H1 (cell line): Measurements from ENCODE around the gene HDAC10. TPM values are rescaled to one million over a fixed set of nuclear protein-coding genes. Genes with fewer than 3 reads are reported as not detected.

ENCODE experiments used
- CTCF ChIA-PET: fragments of 300-600 bp; sonication (Branson Sonifier 250); formaldehyde crosslinking; loops from one replicate; lab custom pipeline; 2021; ENCODE audit not compliant: partially characterized antibody; lab: Charles Lee
- POLR2A ChIA-PET: fragments of 300-600 bp; sonication (Branson Sonifier 250); formaldehyde crosslinking; loops from one replicate; lab custom pipeline; 2021; ENCODE audit warnings: inconsistent platforms; ENCODE audit not compliant: partially characterized antibody; lab: Charles Lee
- DNase-seq, 2 experiments: peaks; one replicate each; pipeline versions ENCODE4 v3.0.0 to v3.0.0-alpha.2; 2010 to 2022; ENCODE audit warnings: low spot score in 2 of 2, low read depth in 1 of 2, mixed read lengths in 1 of 2
- FAIRE-seq: peaks from 2 replicates; lab custom pipeline; 2011; peaks lifted over from hg19 to GRCh38; lab: Jason Lieb, UNC
- H2AFZ ChIP-seq: 2 replicates; pipeline ENCODE4 v1.8.1; 2012; ENCODE audit warnings: low read length, inconsistent platforms
- H2AK5ac ChIP-seq: 2 replicates; pipeline ENCODE4 v1.6.1; 2013; ENCODE audit warnings: low read depth, low read length
- H2BK120ac ChIP-seq: replicated peaks from 2 replicates; pipeline ENCODE3; 2013; ENCODE audit warnings: low read depth, low read length, inconsistent platforms
- H2BK12ac ChIP-seq: 2 replicates; pipeline ENCODE4 v1.6.1; 2013; ENCODE audit warnings: low read depth, low read length
- H2BK15ac ChIP-seq: 2 replicates; pipeline ENCODE4 v1.6.1; 2013; ENCODE audit warnings: low read length
- H2BK20ac ChIP-seq: 2 replicates; pipeline ENCODE4 v1.6.1; 2013; ENCODE audit warnings: low read length
- H2BK5ac ChIP-seq: 2 replicates; pipeline ENCODE4 v1.6.1; 2013; ENCODE audit warnings: low read depth, low read length
- H3K14ac ChIP-seq: 2 replicates; pipeline ENCODE4 v1.6.1; 2013; ENCODE audit warnings: inconsistent platforms; ENCODE audit not compliant: insufficient read length
- H3K18ac ChIP-seq: 2 replicates; pipeline ENCODE4 v1.6.1; 2013; ENCODE audit warnings: low read length; ENCODE audit errors: extremely low read depth
- H3K23ac ChIP-seq: 2 replicates; pipeline ENCODE4 v1.6.1; 2013; ENCODE audit warnings: inconsistent platforms; ENCODE audit not compliant: insufficient read length
- H3K23me2 ChIP-seq: 2 replicates; pipeline ENCODE4 v1.6.1; 2013; ENCODE audit warnings: low read depth, low read length
- H3K27ac ChIP-seq: 2 replicates; pipeline ENCODE4 v1.6.1; 2011; ENCODE audit warnings: low read depth, low read length, inconsistent platforms
- H3K27me3 ChIP-seq, 4 experiments: replicated peaks in 1 of 4; 1 replicate in 1 of 4; 2 replicates in 3 of 4; pipeline versions ENCODE4 v1.6.1 to v1.8.1; 2011 to 2013; ENCODE audit warnings: low read length in 3 of 4, mild to moderate bottlenecking in 3 of 4, inconsistent platforms in 2 of 4, mixed read lengths in 2 of 4, moderate library complexity in 1 of 4; ENCODE audit not compliant: control insufficient read depth in 3 of 4, insufficient read depth in 3 of 4; ENCODE audit errors: extremely low read depth in 1 of 4
- H3K36me3 ChIP-seq, 4 experiments: 2 replicates each; pipeline versions ENCODE4 v1.6.1 to v1.8.1; 2011 to 2013; ENCODE audit warnings: mild to moderate bottlenecking in 4 of 4, low read length in 3 of 4, moderate library complexity in 2 of 4, control low read depth in 1 of 4, inconsistent platforms in 1 of 4; ENCODE audit not compliant: insufficient read depth in 4 of 4, control insufficient read depth in 2 of 4
- H3K4ac ChIP-seq: replicated peaks from 2 replicates; pipeline ENCODE3; 2013; ENCODE audit warnings: low read length, low read depth, mixed read lengths, inconsistent platforms; ENCODE audit not compliant: insufficient read length
- H3K4me1 ChIP-seq, 4 experiments: replicated peaks in 1 of 4; 1 replicate in 1 of 4; 2 replicates in 3 of 4; pipeline versions ENCODE4 v1.6.1 to v1.8.1; 2011 to 2013; ENCODE audit warnings: low read length in 3 of 4, inconsistent platforms in 2 of 4, mixed read lengths in 1 of 4; ENCODE audit not compliant: insufficient read depth in 4 of 4, control insufficient read depth in 3 of 4
- H3K4me2 ChIP-seq, 2 experiments: 2 replicates each; pipeline versions ENCODE4 v1.6.1 to v1.8.1; 2011 to 2013; ENCODE audit warnings: low read depth in 2 of 2, low read length in 2 of 2, control low read depth in 1 of 2, inconsistent platforms in 1 of 2, mild to moderate bottlenecking in 1 of 2; ENCODE audit not compliant: insufficient read depth in 1 of 2
- H3K4me3 ChIP-seq, 4 experiments: fragments of 200-600, 300-600 bp in 1 of 4; sonication (generic), shearing (Covaris generic), sonication (Bioruptor Twin) in 1 of 4; 2 replicates each; pipeline versions ENCODE4 v1.5.1 to v1.8.1; 2011 to 2016; ENCODE audit warnings: low read length in 4 of 4, low read depth in 3 of 4, control low read depth in 2 of 4, inconsistent platforms in 2 of 4, mild to moderate bottlenecking in 2 of 4, mixed read lengths in 1 of 4, moderate library complexity in 1 of 4; ENCODE audit not compliant: insufficient read depth in 2 of 4; ENCODE audit errors: extremely low read depth in 1 of 4
- H3K56ac ChIP-seq: replicated peaks from 2 replicates; pipeline ENCODE3; 2013; ENCODE audit warnings: low read depth, mild to moderate bottlenecking, mixed read lengths, low read length, inconsistent platforms; ENCODE audit not compliant: insufficient read length
- H3K79me1 ChIP-seq: 2 replicates; pipeline ENCODE4 v1.6.1; 2013; ENCODE audit warnings: low read depth, low read length, control low read depth
- H3K79me2 ChIP-seq, 2 experiments: 2 replicates each; pipeline versions ENCODE4 v1.6.1 to v1.8.1; 2012 to 2013; ENCODE audit warnings: low read length in 2 of 2, mild to moderate bottlenecking in 2 of 2, inconsistent platforms in 1 of 2; ENCODE audit not compliant: insufficient read depth in 2 of 2, control insufficient read depth in 1 of 2
- H3K9ac ChIP-seq, 4 experiments: replicated peaks in 1 of 4; 1 replicate in 1 of 4; 2 replicates in 3 of 4; pipeline versions ENCODE4 v1.6.1 to v1.8.1; 2011 to 2013; ENCODE audit warnings: low read depth in 3 of 4, low read length in 3 of 4, control low read depth in 2 of 4, mild to moderate bottlenecking in 2 of 4, moderate library complexity in 2 of 4, inconsistent platforms in 1 of 4; ENCODE audit errors: extremely low read depth in 1 of 4
- H3K9me3 ChIP-seq, 2 experiments: 2 replicates each; pipeline versions ENCODE4 v1.6.1 to v1.8.1; 2012 to 2013; ENCODE audit warnings: mild to moderate bottlenecking in 2 of 2, moderate library complexity in 2 of 2, control low read depth in 1 of 2, inconsistent platforms in 1 of 2, low read depth in 1 of 2, low read length in 1 of 2, mixed read lengths in 1 of 2; ENCODE audit not compliant: insufficient read depth in 2 of 2
- H4K20me1 ChIP-seq, 2 experiments: replicated peaks in 1 of 2; 2 replicates each; pipeline versions ENCODE3 to v1.8.1; 2011 to 2013; ENCODE audit warnings: inconsistent platforms in 2 of 2, low read length in 2 of 2, mild to moderate bottlenecking in 1 of 2; ENCODE audit not compliant: insufficient read depth in 2 of 2, control insufficient read depth in 1 of 2
- H4K5ac ChIP-seq: 2 replicates; pipeline ENCODE4 v1.6.1; 2013; ENCODE audit warnings: low read length, low read depth, mixed read lengths, inconsistent platforms; ENCODE audit not compliant: insufficient read length
- H4K8ac ChIP-seq: 2 replicates; pipeline ENCODE4 v1.8.0; 2013; ENCODE audit warnings: mild to moderate bottlenecking, moderate library complexity, low read length, inconsistent platforms; ENCODE audit not compliant: insufficient read depth; ENCODE audit errors: extremely low read depth
- H4K91ac ChIP-seq: replicated peaks from 2 replicates; pipeline ENCODE3; 2013; ENCODE audit warnings: low read length, mixed read lengths, inconsistent platforms; ENCODE audit not compliant: insufficient read length
- BRCA1 ChIP-seq: IDR thresholded peaks from 2 replicates; pipeline ENCODE4 v1.6.1; 2012; ENCODE audit warnings: low read depth, low read length, improper control_type of control experiment
- CBX5 ChIP-seq: fragments of 300-800, 300-1000 bp; sonication (generic); IDR thresholded peaks from 2 replicates; pipeline ENCODE4 v1.7.1; 2016; ENCODE audit warnings: antibody characterized with exemption, low read length, low read depth
- JUND ChIP-seq: IDR thresholded peaks from 2 replicates; pipeline ENCODE4 v1.6.1; 2011; ENCODE audit warnings: mild to moderate bottlenecking, improper control_type of control experiment, low read length
- POLR2AphosphoS5 ChIP-seq: IDR thresholded peaks from 2 replicates; pipeline ENCODE4 v1.6.1; 2011; ENCODE audit warnings: low read depth, low read length
- SIN3A ChIP-seq, 2 experiments: IDR thresholded peaks in 1 of 2; conservative IDR thresholded peaks in 1 of 2; 2 replicates each; pipeline ENCODE4 v1.6.1; 2011 to 2012; ENCODE audit warnings: low read length in 2 of 2, improper control_type of control experiment in 1 of 2, low read depth in 1 of 2, mild to moderate bottlenecking in 1 of 2
- WGBS, 2 experiments: shearing (Covaris generic) in 1 of 2; methylation state at CpG; one replicate each; pipeline versions ENCODE4 v1.1.6 to v1.1.7; 2013 to 2015; ENCODE audit warnings: low lambda C conversion rate in 2 of 2, mixed read lengths in 2 of 2, inconsistent platforms in 1 of 2, low coverage in 1 of 2, missing lambda C conversion rate in 1 of 2; ENCODE audit not compliant: insufficient replicate concordance in 2 of 2, insufficient coverage in 1 of 2, insufficient read length in 1 of 2; ENCODE audit errors: extremely low coverage in 1 of 2, missing lambda C conversion rate in 1 of 2; 5-methylcytosine and 5-hydroxymethylcytosine counted together
- polyA plus RNA-seq, 7 experiments: library from polyadenylated mRNA; depleted of rRNA in 3 of 7; stranded (reverse) in 5 of 7; unstranded in 2 of 7; fragments of >200 nt in 5 of 7; fragments of 200-250 nt in 2 of 7; gene quantifications; 1 replicate in 5 of 7; 2 replicates in 1 of 7; 4 replicates in 1 of 7; pipeline versions ENCODE4 v1.2.1 to v1.2.3, GENCODE V29; 2011 to 2013; ENCODE audit warnings: missing spikeins in 2 of 7, mixed read lengths in 2 of 7
- total RNA-seq: library from RNA; stranded (reverse); fragmentation: NEBNext Ultra II Directional; extraction: Animal tissue kit (Norgen Biotek cat#: 25700); gene quantifications from 2 replicates; pipeline ENCODE4 v1.2.1, GENCODE V29; 2021

The HDAC10 gene
- total and polyA plus RNA-seq, 2 of the 8 experiments (the other 6 are each of a cell fraction or from before 2014, with no cell fraction given), result 11.2 to 26.4 TPM

DNA sequence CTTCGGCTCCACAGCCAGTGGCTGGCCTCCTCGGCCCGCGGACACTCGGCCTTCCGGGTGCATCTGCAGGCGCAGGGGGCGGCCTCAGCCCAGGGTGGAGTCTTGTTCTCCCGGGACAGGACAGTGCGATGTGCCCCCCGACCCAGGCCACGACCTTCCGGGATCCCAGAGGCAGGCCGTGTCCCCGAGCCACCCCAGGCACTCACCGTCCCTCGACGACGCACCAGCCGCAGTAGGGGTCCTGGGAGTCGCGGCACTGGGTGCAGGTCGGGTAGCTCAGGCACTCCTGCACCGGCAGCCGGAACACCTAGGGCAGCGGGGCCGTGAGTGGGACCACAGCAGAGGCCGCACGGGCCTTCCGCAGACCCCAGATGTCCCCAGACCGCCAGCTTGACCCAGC, 36.7 kb upstream of the HDAC10 start:
- Histone ChIP-seq H4K91ac (no peak overlapping the region), H3K14ac (no peak overlapping the region), H3K36me3 (peaks cover 8 to 59% (median 12%) of the 10 kb centered on the region in 4 experiments; a peak in 7 of 8 replicates), H2AFZ (no peak overlapping the region), H4K20me1 (peaks cover 8 to 28% of the 10 kb centered on the region in 2 experiments), H3K4me2 (no peak overlapping the region), H3K4me3 (no peak overlapping the region), H3K18ac (no peak overlapping the region), H4K5ac (no peak overlapping the region), H3K79me1 (peaks cover 11% of the 10 kb centered on the region), H2BK15ac (no peak overlapping the region), H2BK20ac (no peak overlapping the region), H3K23ac (no peak overlapping the region), H3K9me3 (no peaks in the 10 kb centered on the region), H2BK120ac (no peak overlapping the region), H3K27me3 (no peaks in the 10 kb centered on the region), H3K9ac (no peak overlapping the region), H2BK12ac (no peak overlapping the region), H3K23me2 (no peaks in the 10 kb centered on the region), H3K4ac (no peak overlapping the region), H3K56ac (no peak overlapping the region), H3K27ac (no peak overlapping the region), H3K4me1 (peaks cover 0 to 9% (median 5%) of the 10 kb centered on the region in 4 experiments; a peak in 6 of 7 replicates), H3K79me2 (peaks cover 0 to 24% of the 10 kb centered on the region in 2 experiments; a peak in 2 of 4 replicates), H2AK5ac (no peak overlapping the region), H2BK5ac (no peak overlapping the region), H4K8ac (peak overlapping the region; percentile 25; the same call in 1 of the 2 replicates)
- DNase-seq, result no peak
- ChIA-PET POLR2A (interaction anchor here (0.9 to 1.3 kb wide), 2 partner anchors 11 to 12 kb away, joined by 3 to 4 read pairs; no protein-coding TSS in a partner anchor), CTCF (interaction anchor here (1.0 to 1.1 kb wide), 3 partner anchors 11 to 38 kb away, joined by 3 to 5 read pairs (median 3); no protein-coding TSS in a partner anchor)
- TF ChIP-seq POLR2AphosphoS5, result no peak
- no peak for TF ChIP-seq BRCA1
- TF ChIP-seq JUND, result no peak
- no peak for TF ChIP-seq SIN3A (conservative IDR thresholded peaks at IDR 0.05 in 1 of 2, IDR thresholded peaks at IDR 0.05 in 1 of 2; ENCODE audit: low read depth in 1 of 2, low read length in 2 of 2)
- no peak for TF ChIP-seq CBX5
- 94% methylated on average over 29 of the region's 31 CpGs; no CpG with 5 or more reads in 1 of the 2 experiments for WGBS, 2 experiments
- no peak for FAIRE-seq
